ENCODE results near the gene RNF13. TPM values are rescaled to one million over a fixed set of nuclear protein-coding genes. Genes with fewer than 3 reads are reported as not detected.

Gene RNF13
- total and polyA plus RNA-seq, 2 of the 4 experiments (the other 2 are of a cell fraction) = 12.8 to 29.8 TPM

- Histone ChIP-seq H3K4me1 (ENCODE audit: control insufficient read depth, insufficient read depth, low read length) (no peaks in the 10 kb centered on the region), H2AFZ (replicated peaks; ENCODE audit: low read length, poor library complexity) (no peak overlapping the region), H2BK120ac (ENCODE audit: low read depth, low read length) (no peak overlapping the region), H2BK5ac (ENCODE audit: low read depth, low read length, poor library complexity, severe bottlenecking) (no peak overlapping the region), H3K9me1 (ENCODE audit: insufficient read depth, low read length) (no peaks in the 10 kb centered on the region), H2AK9ac (replicated peaks; ENCODE audit: low read depth, low read length, poor library complexity) (no peak overlapping the region), H3K9ac (ENCODE audit: low read depth, low read length) (no peak overlapping the region), H3K9me3 (ENCODE audit: control insufficient read depth, insufficient read depth, low read length) (no peaks in the 10 kb centered on the region), H4K20me1 (ENCODE audit: insufficient read depth, low read length) (no peaks in the 10 kb centered on the region), H3K4me2 (ENCODE audit: low read depth, low read length) (no peak overlapping the region), H2BK15ac (ENCODE audit: low read depth, low read length) (no peak overlapping the region), H3K18ac (ENCODE audit: low read depth, low read length) (no peak overlapping the region), H2AK5ac (ENCODE audit: low read depth, low read length) (no peak overlapping the region), H3K23ac (ENCODE audit: low read depth, low read length) (no peak overlapping the region), H3K4me3 (ENCODE audit: insufficient read depth, low read depth, low read length) (no peak overlapping the region), H3K56ac (ENCODE audit: extremely low read depth, insufficient read depth, low read length) (no peak overlapping the region), H3K79me1 (ENCODE audit: low read depth in 1 of 2, low read length in 2 of 2) (no peaks in the 10 kb centered on the region; a peak in 2 of 4 replicates), H2BK20ac (ENCODE audit: low read depth, low read length) (no peak overlapping the region), H4K8ac (ENCODE audit: low read depth in 2 of 2, low read length in 2 of 2) (no peak overlapping the region), H3K14ac (replicated peaks; ENCODE audit: low read depth, low read length) (no peak overlapping the region), H3K4ac (ENCODE audit: low read depth, low read length) (no peak overlapping the region), H4K91ac (ENCODE audit: insufficient read depth, low read depth, low read length) (no peak overlapping the region), H3K36me3 (ENCODE audit: control insufficient read depth, insufficient read depth, low read length) (no peaks in the 10 kb centered on the region), H3K27me3 (ENCODE audit: control insufficient read depth, insufficient read depth, low read length) (no peaks in the 10 kb centered on the region), H3K27ac (ENCODE audit: insufficient read depth, low read length) (no peak overlapping the region), H4K5ac (ENCODE audit: low read depth, low read length) (no peak overlapping the region)
- ATAC-seq (ENCODE audit: low read depth) (no peak), DNase-seq (no peak)
- in situ Hi-C loops (cut with MboI; ENCODE audit: low sequenced_read_pairs) (no loop called here), intact Hi-C loops (cut with micrococcal nuclease) (no loop called here), dilution Hi-C loops (cut with HindIII; ENCODE audit: low sequenced_read_pairs, unreplicated experiment) (no loop called here)
- ChIA-PET CTCF (interaction anchor here (1.1 kb wide), 1 partner anchor 101 kb away, joined by 3 read pairs; no protein-coding TSS in a partner anchor), POLR2A (ENCODE audit: unreplicated experiment) (no interaction called here)
- WGBS, 2 experiments (ENCODE audit: extremely low coverage in 2 of 2, insufficient read length in 1 of 2) = 86% methylated on average over 1 of the region's 4 CpGs; no CpG with 5 or more reads in 1 of the 2 experiments
- TF ChIP-seq CEBPB (IDR thresholded peaks at IDR 0.05; ENCODE audit: low read depth, low read length) (no peak), RFX5 (IDR thresholded peaks at IDR 0.05; ENCODE audit: low read depth, low read length) (no peak), CHD1 (IDR thresholded peaks at IDR 0.05; ENCODE audit: low read depth, low read length) (no peak), RCOR1 (IDR thresholded peaks at IDR 0.05; ENCODE audit: insufficient replicate concordance, low read length) (no peak), USF2 (IDR thresholded peaks at IDR 0.05; ENCODE audit: low read depth, low read length) (no peak), POLR2A (IDR thresholded peaks at IDR 0.05; ENCODE audit: low read depth, low read length) (no peak), BHLHE40 (IDR thresholded peaks at IDR 0.05; ENCODE audit: low read depth, low read length) (no peak), NFE2L2 (IDR thresholded peaks at IDR 0.05; ENCODE audit: low read depth, low read length) (no peak), RAD21 (IDR thresholded peaks at IDR 0.05; ENCODE audit: low read length) (no peak), FOS (IDR thresholded peaks at IDR 0.05; ENCODE audit: low read depth, low read length) (no peak), MAZ (IDR thresholded peaks at IDR 0.05; ENCODE audit: borderline replicate concordance, low read depth, low read length) (no peak), MXI1 (IDR thresholded peaks at IDR 0.05; ENCODE audit: borderline replicate concordance, low read depth, low read length) (no peak), SMC3 (IDR thresholded peaks at IDR 0.05; ENCODE audit: low read depth, low read length) (no peak), ELK1 (IDR thresholded peaks at IDR 0.05; ENCODE audit: borderline replicate concordance, low read depth, low read length) (no peak)
- no TSS peak for BruUV-seq (replicated peaks)
Measured at GRCh38 chr3:149909923-149910322, 96.9 kb downstream of the RNF13 start.

All from IMR-90 (cell line).